ENCODE data around the gene HACE1.

Gene HACE1

DNA sequence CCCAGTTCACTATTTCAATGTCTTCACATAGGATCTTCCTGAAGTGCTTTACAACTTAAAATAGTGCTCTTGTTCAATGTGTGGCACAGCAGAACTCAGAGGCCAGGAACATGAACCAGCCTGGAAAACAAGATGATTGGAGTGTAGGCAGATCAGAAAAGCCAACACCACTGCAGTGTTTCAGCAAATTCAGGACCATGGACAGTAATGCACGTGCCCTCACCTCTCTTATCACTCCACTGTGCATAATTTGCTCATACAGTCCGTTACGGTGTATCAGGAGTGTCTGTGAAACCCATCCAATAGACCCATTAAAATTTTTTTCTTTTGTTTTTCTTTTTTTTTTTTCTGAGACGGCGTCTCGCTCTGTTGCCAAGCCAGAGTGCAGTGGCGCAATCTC is 27.6 kb upstream of the HACE1 start:
- TF ChIP-seq, protein P1, sequence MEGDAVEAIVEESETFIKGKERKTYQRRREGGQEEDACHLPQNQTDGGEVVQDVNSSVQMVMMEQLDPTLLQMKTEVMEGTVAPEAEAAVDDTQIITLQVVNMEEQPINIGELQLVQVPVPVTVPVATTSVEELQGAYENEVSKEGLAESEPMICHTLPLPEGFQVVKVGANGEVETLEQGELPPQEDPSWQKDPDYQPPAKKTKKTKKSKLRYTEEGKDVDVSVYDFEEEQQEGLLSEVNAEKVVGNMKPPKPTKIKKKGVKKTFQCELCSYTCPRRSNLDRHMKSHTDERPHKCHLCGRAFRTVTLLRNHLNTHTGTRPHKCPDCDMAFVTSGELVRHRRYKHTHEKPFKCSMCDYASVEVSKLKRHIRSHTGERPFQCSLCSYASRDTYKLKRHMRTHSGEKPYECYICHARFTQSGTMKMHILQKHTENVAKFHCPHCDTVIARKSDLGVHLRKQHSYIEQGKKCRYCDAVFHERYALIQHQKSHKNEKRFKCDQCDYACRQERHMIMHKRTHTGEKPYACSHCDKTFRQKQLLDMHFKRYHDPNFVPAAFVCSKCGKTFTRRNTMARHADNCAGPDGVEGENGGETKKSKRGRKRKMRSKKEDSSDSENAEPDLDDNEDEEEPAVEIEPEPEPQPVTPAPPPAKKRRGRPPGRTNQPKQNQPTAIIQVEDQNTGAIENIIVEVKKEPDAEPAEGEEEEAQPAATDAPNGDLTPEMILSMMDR (conservative IDR thresholded peaks at IDR 0.05; ENCODE audit: control insufficient read depth, insufficient read depth, low read depth, low read length): no peak
- peak; percentile 41 for DNase-seq (ENCODE audit: low read depth)
- H3K4me3 ChIP-seq (ENCODE audit: control insufficient read depth, low read depth, low read length): no peak overlapping the region

GRCh38 chr6:104885518-104886043 is 25.9 kb upstream of the HACE1 start:
- no peak for DNase-seq (ENCODE audit: low read depth)
- TF ChIP-seq, protein P1 (conservative IDR thresholded peaks at IDR 0.05; ENCODE audit: control insufficient read depth, insufficient read depth, low read depth, low read length): no peak
- H3K4me3 ChIP-seq (ENCODE audit: control insufficient read depth, low read depth, low read length): no peak overlapping the region

- no peak overlapping the region for H3K4me3 ChIP-seq (ENCODE audit: control insufficient read depth, low read depth, low read length)
- no peak for DNase-seq (ENCODE audit: low read depth)
- TF ChIP-seq, protein P1 (conservative IDR thresholded peaks at IDR 0.05; ENCODE audit: control insufficient read depth, insufficient read depth, low read depth, low read length): no peak
Measured at GRCh38 chr6:104884867-104885517, 25.3 kb upstream of the HACE1 start.

DNA sequence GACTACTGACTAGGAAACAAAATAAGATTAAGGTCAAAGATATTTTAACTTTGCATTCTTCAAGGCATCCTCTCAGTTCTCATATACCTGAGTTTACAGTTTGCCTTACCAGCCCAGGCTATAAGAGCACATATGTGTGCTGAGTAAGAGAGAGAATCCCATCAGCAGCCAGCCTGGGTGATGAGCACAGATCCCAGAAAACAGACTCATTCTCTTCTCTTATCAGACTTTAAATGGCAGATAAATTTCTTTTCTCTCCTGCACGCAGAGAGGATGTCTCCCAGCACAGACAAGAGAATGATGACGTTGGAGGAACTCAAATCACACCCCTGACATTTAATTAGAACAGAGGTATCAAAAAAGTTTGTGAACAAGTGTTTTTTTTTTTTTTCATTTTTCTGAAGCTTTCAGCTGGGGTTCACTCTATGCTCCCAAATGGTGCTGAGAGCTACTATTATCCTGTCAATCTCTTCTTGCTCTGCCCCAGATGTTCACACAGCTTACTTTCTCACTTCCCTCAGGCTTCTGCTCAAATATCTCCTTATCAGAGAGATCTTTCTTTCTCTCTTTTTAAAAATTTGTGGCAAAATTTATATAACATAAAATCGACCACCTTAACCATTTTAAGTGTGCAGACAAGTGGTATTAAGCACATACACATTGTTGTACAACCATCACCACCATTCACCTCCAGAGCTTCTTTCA is 22.4 kb upstream of the HACE1 start:
- TF ChIP-seq, protein P1 (conservative IDR thresholded peaks at IDR 0.05; ENCODE audit: control insufficient read depth, insufficient read depth, low read depth, low read length): no peak

DNA sequence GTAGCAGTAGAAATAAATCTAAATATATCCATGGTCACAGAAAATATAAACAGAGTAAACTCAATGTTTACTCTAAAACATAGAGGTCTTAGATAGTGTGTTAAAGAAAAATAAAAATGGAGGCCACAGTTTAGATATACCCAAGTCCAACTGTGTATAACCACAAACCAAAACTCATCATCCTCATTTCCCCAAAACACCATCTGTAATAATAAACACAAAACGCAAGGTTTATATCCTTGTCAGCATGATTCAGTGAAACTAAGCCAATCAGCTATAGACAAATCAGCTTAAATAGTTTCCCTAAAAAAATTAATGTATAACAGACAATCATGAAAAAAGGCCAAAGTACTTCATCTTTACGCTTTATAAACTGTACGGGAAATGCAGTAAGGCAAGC is 2.7 kb upstream of the HACE1 start:
- TF ChIP-seq, protein P1 (conservative IDR thresholded peaks at IDR 0.05; ENCODE audit: control insufficient read depth, insufficient read depth, low read depth, low read length): no peak
- H3K4me3 ChIP-seq (ENCODE audit: control insufficient read depth, low read depth, low read length): no peak overlapping the region

More for the DNA sequence above, 22.4 kb upstream of the HACE1 start:
- no peak for DNase-seq (ENCODE audit: low read depth)
- H3K4me3 ChIP-seq (ENCODE audit: control insufficient read depth, low read depth, low read length): no peak overlapping the region

DNA sequence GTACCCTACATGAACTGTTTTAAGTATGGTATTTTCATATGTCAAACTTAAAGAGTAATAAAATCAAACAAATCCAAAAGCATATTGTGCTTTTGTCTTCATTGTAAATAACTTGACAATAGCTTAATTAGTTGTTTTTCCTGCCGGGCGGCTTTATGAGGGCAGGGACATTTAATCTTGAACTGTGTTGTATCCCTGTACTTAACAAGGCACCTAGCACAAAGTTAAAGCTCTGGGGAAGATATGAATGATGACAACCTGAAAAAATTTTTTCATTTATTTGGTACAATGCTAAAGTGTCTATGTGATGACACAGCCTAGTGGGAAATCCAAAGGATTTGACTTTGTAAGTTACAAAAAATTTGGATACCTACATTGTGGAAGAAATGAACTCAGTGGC is 502 bp upstream of the HACE1 start:
- peak overlapping the region; percentile 79 for H3K4me3 ChIP-seq (ENCODE audit: control insufficient read depth, low read depth, low read length)
- TF ChIP-seq, protein P1 (conservative IDR thresholded peaks at IDR 0.05; ENCODE audit: control insufficient read depth, insufficient read depth, low read depth, low read length): no peak
- DNase-seq (ENCODE audit: low read depth): no peak

More for the DNA sequence above, 2.7 kb upstream of the HACE1 start:
- peak; percentile 83 for DNase-seq (ENCODE audit: low read depth)

All from fibroblast of mammary gland (primary cell).